ENCODE results near the gene PTPN20.

PTPN20 gene

DNA sequence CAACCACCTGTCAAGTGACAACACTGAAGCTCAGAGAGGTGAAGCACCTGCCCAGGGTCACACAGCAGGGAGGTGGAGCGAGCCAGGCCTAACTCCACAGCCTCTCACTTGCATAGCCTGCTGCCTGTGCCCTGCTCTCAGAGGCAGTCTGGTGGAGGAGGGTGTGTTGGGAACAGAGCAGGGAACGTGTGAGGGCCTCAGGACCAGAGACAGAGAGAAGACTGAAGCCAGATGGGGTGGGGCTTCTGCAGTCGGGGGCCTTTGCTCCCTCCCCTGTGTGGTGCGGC, 114.0 kb downstream of the PTPN20 start:
- no peaks in the 10 kb centered on the region for H3K9me3 Mint-ChIP-seq
- H3K4me1 Mint-ChIP-seq = peaks cover 6% of the 10 kb centered on the region
- no peak overlapping the region for H3K27ac Mint-ChIP-seq
- no peak overlapping the region for H3K4me3 Mint-ChIP-seq
- H3K36me3 Mint-ChIP-seq = no peaks in the 10 kb centered on the region
- no peaks in the 10 kb centered on the region for H3K27me3 Mint-ChIP-seq

DNA sequence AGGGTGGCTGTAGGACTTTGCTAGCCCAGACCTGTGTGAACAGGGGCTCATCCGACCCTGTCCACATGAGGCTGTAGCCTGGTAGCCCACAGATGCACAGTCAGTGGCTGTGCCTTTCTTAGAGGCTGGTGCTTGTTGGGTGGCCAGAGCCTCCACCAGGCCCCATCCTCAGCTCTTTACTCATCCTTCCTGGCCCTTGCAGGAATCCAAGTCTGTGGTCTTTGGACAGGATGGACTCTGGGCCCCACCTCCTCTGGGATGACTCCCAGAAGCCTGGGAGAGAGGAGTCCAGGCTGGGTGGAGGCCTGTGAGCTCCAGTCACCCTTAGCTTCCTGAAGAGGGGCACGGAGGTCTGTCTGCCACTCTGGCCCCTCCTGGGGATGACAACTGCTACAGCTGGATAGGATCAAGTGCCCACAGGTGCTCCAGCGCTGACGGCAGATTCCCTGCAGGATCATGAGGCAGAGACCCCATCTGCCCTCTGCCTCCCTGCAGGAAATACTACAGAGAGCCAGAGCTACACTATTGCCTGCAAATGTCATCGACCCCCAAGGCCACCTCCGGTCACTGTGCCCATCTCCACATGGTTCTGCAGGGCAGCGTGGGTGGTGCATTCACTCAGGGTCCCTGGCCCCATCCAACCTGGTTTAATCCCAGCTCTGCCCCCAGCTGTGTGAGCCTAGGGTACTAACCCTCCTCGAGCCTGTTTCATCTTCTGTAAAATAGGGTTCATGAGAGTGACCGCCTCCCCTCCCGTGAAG, 114.5 kb downstream of the PTPN20 start:
- H3K4me3 Mint-ChIP-seq = no peak overlapping the region
- H3K9me3 Mint-ChIP-seq = no peaks in the 10 kb centered on the region
- H3K27me3 Mint-ChIP-seq = no peaks in the 10 kb centered on the region
- no peak overlapping the region for H3K27ac Mint-ChIP-seq
- H3K4me1 Mint-ChIP-seq = peaks cover 6% of the 10 kb centered on the region
- H3K36me3 Mint-ChIP-seq = no peaks in the 10 kb centered on the region

DNA sequence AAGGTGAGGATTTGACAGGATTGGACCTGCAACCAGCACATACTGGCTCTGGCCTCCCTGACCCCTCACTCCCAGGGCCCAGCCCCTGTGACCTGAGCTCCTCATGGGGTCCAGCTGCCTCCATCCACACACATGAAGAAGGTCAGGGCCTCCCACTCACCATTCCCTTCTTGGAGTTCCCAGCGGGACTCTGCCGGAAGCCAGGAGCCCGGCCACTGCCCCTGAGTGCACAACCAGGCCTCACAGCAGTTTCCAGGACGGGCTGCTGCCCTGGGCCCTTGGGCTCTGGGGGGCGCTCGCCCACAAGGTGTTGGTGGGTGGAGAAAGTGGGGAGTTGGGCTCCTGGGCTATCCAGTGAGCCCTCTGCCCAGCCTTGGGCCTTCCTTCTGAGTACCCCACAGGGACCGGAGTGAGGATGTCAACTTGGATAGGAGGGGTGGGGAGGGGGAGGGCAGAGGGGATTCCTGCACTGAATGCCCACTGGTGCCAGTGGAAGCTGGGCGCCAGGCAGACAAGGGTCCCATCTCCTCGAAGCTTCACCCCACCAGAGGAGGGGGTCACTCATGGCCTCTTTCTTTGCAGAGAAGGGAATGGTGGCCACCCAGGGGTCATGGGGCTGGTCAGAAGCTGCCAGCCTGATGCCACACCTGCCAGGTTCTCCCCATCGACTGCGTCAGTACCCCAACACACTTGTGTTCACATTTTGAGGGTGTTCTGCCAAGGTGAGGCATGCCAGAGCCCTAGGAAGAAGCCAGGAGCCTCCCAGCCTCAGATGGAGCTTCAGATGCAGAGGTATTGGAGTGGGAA, 115.3 kb downstream of the PTPN20 start:
- H3K9me3 Mint-ChIP-seq = no peaks in the 10 kb centered on the region
- no peaks in the 10 kb centered on the region for H3K36me3 Mint-ChIP-seq
- H3K4me1 Mint-ChIP-seq = peaks cover 6% of the 10 kb centered on the region
- H3K27ac Mint-ChIP-seq = no peak overlapping the region
- H3K4me3 Mint-ChIP-seq = no peak overlapping the region
- no peaks in the 10 kb centered on the region for H3K27me3 Mint-ChIP-seq

DNA sequence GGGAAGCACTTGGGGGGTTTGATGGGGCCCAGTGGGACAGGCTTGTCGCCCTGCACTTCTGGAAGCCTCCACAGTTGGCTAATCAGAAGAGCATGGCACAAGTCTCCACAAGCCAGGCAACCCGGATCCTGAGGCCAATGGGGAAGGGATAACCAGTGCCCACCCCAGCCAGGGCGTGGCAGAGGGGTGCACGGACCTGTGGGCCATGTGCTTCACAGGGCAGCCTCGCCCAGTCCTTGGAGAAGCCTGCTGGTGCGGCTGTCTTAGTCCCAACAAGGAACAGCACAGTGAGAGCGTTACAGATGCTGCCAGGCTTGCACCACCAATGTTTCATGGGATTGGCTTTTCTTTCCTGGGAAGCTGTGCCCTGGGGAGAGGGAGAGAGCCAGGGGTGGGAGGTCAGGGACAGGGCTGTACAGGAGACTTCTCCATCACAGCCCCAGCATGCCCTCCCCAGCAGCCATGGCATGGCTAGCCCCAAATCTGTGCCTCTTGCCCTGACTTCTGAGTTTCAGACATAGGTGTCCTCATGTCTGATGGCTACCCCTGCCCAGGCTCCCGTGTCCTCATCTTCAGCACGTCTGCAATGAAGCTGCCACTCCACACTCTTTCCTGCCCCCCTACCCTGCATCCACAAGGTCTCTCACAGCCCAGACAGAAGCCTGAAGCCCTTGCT, 116.0 kb downstream of the PTPN20 start:
- Mint-ChIP-seq H3K4me1 (peaks cover 6% of the 10 kb centered on the region), H3K4me3 (no peak overlapping the region), H3K36me3 (no peaks in the 10 kb centered on the region), H3K27me3 (no peaks in the 10 kb centered on the region), H3K27ac (no peak overlapping the region), H3K9me3 (no peaks in the 10 kb centered on the region)

DNA sequence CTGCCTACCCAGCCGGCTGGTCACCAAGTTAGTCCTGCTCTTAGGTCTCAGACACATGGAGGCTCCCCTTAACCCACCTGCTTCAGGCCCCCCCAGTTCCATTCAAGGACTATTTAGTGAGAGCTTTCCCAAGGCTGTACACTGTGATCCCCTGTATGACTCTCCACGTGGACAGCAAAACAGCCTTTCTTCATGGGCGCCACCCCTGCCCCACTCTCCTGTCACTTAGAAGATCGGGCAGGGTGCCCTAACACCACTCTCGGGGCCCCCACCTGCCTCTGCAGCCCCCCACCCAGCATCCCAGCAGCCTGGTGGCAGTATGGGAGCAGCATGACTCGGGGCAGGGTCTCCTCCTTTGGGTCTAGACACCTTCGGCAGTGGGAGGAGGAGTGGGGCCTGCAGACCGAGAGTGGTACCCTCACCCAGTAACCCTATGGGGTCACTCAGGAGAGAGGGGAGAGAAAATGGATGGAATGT, 116.6 kb downstream of the PTPN20 start:
- Mint-ChIP-seq H3K4me3 (no peak overlapping the region), H3K27ac (no peak overlapping the region), H3K27me3 (no peaks in the 10 kb centered on the region), H3K9me3 (no peaks in the 10 kb centered on the region), H3K4me1 (peaks cover 6% of the 10 kb centered on the region), H3K36me3 (no peaks in the 10 kb centered on the region)

DNA sequence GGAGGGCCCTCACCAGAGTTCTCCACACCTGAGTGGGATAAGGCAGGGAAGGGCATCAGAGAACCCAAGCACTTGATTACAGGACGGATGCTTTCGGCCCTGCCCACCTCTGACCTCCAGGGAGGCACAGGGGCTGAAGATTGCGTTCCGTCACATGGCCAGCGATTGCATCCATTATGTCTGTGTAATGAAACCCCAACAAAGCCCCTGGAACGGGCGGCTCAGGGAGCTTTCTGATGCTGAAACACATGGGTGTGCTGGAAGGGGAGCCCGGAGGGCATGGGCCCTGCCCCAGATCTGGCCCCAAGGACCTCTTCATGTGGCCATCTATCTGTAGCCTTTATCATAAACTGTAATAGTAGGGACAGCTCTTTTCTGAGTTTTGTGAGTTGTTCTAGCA, 117.2 kb downstream of the PTPN20 start:
- H3K27ac Mint-ChIP-seq = no peak overlapping the region
- no peaks in the 10 kb centered on the region for H3K27me3 Mint-ChIP-seq
- peaks cover 6% of the 10 kb centered on the region for H3K4me1 Mint-ChIP-seq
- no peak overlapping the region for H3K4me3 Mint-ChIP-seq
- no peaks in the 10 kb centered on the region for H3K36me3 Mint-ChIP-seq
- H3K9me3 Mint-ChIP-seq = no peaks in the 10 kb centered on the region

DNA sequence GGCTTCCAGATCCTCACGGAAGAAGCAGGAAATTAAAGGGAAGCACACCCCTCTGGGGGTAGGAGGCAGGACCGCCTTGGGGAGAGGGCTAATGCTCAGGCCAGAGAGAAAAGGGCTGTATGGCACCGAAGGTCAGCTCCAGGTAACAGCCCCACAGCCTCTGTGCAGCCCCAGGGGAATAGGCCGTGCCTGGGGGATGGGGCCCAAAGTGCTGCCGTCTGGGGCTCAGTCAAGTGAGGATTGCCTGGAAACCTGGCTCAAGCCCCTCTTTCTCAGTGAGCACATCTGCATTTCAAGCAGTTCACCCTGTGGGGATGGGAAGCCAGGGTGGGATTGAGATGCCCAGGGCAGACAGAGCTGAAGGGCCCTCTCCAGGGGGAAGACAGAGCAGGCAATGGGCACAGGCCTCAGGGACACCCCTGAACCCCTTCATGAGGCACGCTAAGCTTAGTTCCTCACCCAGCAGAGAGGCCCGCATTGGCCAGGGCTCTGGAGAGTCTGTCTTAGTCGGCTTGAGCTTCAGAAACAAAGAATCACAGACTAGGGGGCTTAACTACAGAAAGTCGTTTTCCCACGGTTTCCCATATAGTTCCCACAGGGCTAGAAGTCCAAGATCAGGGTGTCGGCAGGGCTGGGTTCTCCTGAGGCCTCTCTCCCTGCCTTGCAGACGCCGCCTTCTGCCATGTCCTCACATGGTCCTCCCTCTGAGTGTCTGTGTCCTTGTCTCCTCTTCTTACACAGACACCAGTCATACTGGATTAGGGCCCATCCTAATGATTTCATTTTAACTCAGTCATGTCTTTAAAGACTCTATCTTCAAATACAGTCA, 118.2 kb downstream of the PTPN20 start:
- Mint-ChIP-seq H3K4me3 (no peak overlapping the region), H3K4me1 (peaks cover 6% of the 10 kb centered on the region), H3K9me3 (no peaks in the 10 kb centered on the region), H3K36me3 (no peaks in the 10 kb centered on the region), H3K27me3 (no peaks in the 10 kb centered on the region), H3K27ac (no peak overlapping the region)

DNA sequence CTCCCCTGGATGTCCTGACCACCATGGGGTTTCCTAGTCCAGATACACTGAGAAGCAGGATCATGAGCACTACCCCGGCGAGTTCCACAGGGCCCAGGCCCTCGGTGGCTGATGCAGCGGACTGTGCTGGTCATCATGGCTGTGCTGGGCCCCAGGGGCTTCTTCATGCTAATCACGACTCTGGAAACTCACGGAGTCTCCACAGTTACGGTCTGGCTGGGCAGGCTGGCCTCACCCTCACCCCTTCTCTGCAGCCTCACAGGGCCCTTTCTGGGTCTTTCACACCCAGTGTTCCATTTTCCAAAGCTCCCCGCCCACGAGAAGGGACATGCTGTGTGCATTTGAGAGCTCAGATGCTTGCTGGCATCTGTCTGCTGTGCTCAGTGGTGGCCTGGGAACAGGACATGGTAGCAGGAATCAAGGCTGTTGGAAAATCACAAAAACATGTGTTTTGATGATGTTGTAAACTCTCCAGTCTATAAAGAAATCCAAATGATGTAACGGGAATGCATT, 119.0 kb downstream of the PTPN20 start:
- no peaks in the 10 kb centered on the region for H3K4me1 Mint-ChIP-seq
- no peak overlapping the region for H3K27ac Mint-ChIP-seq
- H3K27me3 Mint-ChIP-seq = no peaks in the 10 kb centered on the region
- no peaks in the 10 kb centered on the region for H3K36me3 Mint-ChIP-seq
- H3K4me3 Mint-ChIP-seq = no peak overlapping the region
- H3K9me3 Mint-ChIP-seq = no peaks in the 10 kb centered on the region

DNA sequence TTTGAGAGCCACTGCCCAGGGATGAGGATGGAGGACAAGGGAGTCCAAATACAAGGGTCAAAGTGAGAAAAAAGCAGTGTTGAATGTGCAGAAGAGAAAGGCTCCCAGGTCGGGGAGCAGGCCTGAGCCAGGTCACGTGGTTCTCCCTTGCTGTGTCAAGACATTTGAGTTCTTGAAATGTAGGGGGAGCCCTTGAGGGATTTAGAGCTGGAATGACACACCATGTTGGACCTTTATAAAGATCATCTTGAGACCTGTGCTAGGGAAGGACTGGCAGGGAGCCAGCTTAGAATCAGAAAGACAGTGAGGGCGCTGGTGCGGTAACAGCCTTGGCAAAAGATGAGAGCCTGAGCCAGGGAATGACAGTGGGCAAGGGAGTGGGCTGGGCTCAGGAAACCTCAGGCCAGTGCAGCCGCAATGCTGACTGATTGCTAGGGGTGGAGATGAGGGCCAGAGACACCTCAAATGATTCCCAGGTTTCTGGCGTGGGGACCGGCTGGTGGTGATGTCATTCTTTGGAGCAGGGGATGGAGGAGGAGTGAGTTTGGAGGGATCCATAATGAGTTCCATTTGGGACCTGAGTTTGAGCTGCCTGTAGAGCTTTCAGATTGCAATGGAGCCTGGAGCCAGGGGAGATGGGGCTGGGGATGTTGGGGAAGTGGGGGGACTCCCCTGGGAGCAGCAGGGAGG, 120.1 kb downstream of the PTPN20 start:
- H3K27ac Mint-ChIP-seq = no peak overlapping the region
- no peaks in the 10 kb centered on the region for H3K27me3 Mint-ChIP-seq
- H3K4me1 Mint-ChIP-seq = no peaks in the 10 kb centered on the region
- H3K36me3 Mint-ChIP-seq = no peaks in the 10 kb centered on the region
- H3K9me3 Mint-ChIP-seq = no peaks in the 10 kb centered on the region
- no peak overlapping the region for H3K4me3 Mint-ChIP-seq

DNA sequence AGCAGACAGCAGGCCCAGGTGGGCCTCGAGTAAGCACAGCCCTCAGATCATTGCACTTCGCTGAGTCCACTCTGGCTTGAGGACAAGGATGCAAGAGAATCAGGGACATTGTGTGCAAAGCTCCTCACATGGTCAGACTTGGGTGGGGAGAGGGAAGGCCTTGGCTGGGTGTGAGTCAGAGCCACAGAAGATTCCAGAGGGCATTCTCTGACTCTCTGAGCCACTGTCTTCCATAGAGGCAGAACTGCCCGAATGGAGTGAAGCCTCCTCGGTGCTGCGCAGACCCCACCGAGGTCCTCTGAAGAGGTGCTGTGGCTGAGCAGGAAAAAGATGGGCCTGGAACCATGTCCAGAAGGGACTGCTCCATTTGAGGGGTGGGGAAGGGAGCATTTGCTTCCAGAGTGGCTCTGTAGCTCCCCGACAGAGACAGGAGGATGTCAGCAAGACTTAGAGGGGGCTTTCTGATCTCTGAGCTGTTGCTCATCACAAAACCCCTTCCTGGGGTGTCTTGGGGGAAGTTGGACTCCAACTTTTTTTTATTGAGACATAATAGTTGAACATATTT, 120.8 kb downstream of the PTPN20 start:
- H3K27me3 Mint-ChIP-seq = no peaks in the 10 kb centered on the region
- no peaks in the 10 kb centered on the region for H3K36me3 Mint-ChIP-seq
- H3K4me1 Mint-ChIP-seq = no peaks in the 10 kb centered on the region
- no peaks in the 10 kb centered on the region for H3K9me3 Mint-ChIP-seq
- H3K27ac Mint-ChIP-seq = no peak overlapping the region
- H3K4me3 Mint-ChIP-seq = no peak overlapping the region

DNA sequence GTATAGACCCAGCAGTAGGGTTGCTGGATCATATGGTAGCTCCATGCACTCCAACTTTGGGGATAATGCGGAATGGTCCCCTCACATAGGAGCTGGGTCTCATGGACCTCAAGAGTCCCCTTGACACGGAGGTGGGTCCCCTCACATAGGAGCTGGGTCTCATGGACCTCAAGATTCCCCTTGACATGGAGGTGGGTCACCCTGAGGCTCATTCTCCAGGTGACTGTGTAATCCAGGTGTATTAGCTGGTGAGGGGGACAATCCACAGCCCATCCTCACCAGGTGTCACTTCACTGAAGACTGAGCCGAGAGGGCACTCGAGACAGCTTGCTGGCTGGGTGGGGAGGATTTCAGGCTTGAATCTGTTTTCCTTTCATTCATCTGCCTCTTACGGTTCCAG, 121.9 kb downstream of the PTPN20 start:
- no peaks in the 10 kb centered on the region for H3K36me3 Mint-ChIP-seq
- H3K27me3 Mint-ChIP-seq = no peaks in the 10 kb centered on the region
- peak overlapping the region; percentile 68 for H3K27ac Mint-ChIP-seq
- no peaks in the 10 kb centered on the region for H3K4me1 Mint-ChIP-seq
- H3K9me3 Mint-ChIP-seq = no peaks in the 10 kb centered on the region
- H3K4me3 Mint-ChIP-seq = no peak overlapping the region

DNA sequence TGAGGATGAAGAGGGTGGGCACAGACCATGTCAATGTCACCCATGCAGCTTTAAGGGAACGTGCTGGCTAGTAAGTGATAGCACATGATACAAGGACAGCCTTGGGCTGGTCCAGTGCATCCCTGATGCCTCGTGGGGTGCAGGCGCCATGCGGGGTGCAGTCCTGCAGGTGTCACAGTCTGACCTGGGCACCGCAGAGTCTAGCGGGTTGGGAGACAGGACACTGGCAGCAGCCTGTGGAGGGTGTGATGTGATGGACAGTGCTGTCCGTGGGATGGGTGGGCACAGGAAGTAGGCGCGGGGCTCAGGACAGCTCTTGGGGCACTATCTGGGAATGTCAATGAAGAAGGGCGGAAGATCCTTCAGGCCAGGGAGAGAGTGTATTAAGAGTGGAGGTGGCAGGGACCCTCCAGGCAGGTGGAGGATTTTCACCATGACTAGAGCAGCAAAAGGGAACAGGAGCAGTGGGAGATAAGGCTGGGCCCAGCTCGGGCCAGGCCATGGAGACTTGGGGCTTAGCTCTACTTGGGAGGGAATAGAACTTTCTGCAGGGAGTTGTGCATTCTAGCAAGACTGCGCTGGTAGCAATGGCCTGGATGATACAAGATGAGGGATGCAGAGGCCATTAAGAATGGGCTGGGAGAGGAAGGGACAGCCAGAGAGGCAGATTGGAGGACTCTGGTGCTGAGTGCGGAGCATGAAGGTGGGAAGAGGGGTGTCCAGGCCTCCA, 122.5 kb downstream of the PTPN20 start:
- Mint-ChIP-seq H3K4me1 (no peaks in the 10 kb centered on the region), H3K4me3 (no peak overlapping the region), H3K9me3 (no peaks in the 10 kb centered on the region), H3K36me3 (no peaks in the 10 kb centered on the region), H3K27ac (no peak overlapping the region), H3K27me3 (no peaks in the 10 kb centered on the region)

DNA sequence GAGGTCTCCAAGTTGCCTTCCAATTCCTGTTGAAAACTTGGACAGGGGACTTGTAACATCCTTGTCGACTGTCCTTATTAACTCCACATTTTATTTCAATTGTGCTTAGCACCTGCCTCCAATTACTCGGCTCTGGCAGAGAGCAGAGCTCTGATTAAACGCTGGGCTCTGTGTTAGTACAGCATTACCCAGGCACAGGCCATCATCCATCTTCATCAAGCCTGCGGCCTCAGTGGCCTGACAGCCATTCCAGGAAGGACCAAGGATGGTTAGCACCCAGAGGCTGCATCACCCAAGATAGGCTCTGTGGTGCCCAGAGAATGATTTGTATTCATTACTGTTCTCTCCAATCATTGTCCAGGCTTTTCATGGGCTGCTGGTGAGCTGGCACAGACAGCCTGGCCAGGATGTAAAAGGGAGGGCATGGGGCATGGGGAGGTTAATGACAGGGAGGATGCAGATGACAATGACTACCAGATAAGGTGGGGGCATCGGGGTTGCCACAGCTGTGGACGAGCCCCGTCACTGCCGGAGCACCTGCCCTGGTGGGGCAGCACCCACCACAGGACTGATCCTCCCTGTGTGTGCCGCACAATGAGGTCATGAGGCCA, 123.3 kb downstream of the PTPN20 start:
- Mint-ChIP-seq H3K9me3 (no peaks in the 10 kb centered on the region), H3K27ac (no peak overlapping the region), H3K27me3 (no peaks in the 10 kb centered on the region), H3K4me1 (no peaks in the 10 kb centered on the region), H3K4me3 (no peak overlapping the region), H3K36me3 (no peaks in the 10 kb centered on the region)
